Panc1 (cell line): ENCODE data around the gene NCKAP5. TPM values are rescaled to one million over a fixed set of nuclear protein-coding genes. Genes with fewer than 3 reads are reported as not detected.

Experiments used
- ATAC-seq: fragments of 200-7000 bp; cut with Tn5 transposase; 2 replicates; pipeline ENCODE4 v1.9.1; 2020; ENCODE audit warnings: mild to moderate bottlenecking, moderate library complexity
- BruUV-seq: library from RNA; stranded (reverse); fragments of 400-500 nt; replicated peaks from 2 replicates; lab custom pipeline; 2021; lab: Mats Ljungman, UMichigan
- CTCF ChIA-PET: fragments of 300-600 bp; sonication (Branson Sonifier 250); formaldehyde crosslinking; loops from one replicate; lab custom pipeline; 2022; ENCODE audit warnings: antibody characterized with exemption; lab: Charles Lee
- POLR2A ChIA-PET: fragments of 300-600 bp; sonication (Branson Sonifier 250); formaldehyde crosslinking; loops from one replicate; lab custom pipeline; 2022; ENCODE audit warnings: antibody characterized with exemption; lab: Charles Lee
- DNase-seq: peaks from one replicate; pipeline ENCODE4 v3.0.0-alpha.2; 2010; ENCODE audit warnings: low read depth, low spot score
- H3K27ac ChIP-seq: 2 replicates; pipeline ENCODE4 v1.5.1; 2011; ENCODE audit warnings: mild to moderate bottlenecking, low read length, inconsistent platforms
- H3K27me3 ChIP-seq: fragments of 200-500 bp; sonication (Bioruptor generic); 2 replicates; pipeline ENCODE4 v1.6.0; 2014; ENCODE audit warnings: low read length, inconsistent platforms; ENCODE audit not compliant: control insufficient read depth, insufficient read depth
- H3K36me3 ChIP-seq: fragments of 200-500 bp; sonication (Bioruptor generic); 2 replicates; pipeline ENCODE4 v1.5.1; 2014; ENCODE audit warnings: inconsistent platforms, mild to moderate bottlenecking, low read length, moderate library complexity; ENCODE audit not compliant: control insufficient read depth, insufficient read depth
- H3K4me1 ChIP-seq: 2 replicates; pipeline ENCODE4 v1.5.1; 2011; ENCODE audit warnings: inconsistent platforms, mild to moderate bottlenecking, low read length, moderate library complexity; ENCODE audit not compliant: control insufficient read depth, insufficient read depth
- H3K4me3 ChIP-seq, 2 experiments: 2 replicates each; pipeline ENCODE4 v1.5.1; 2011 to 2012; ENCODE audit warnings: low read depth in 2 of 2, low read length in 2 of 2, mild to moderate bottlenecking in 2 of 2, inconsistent platforms in 1 of 2, moderate library complexity in 1 of 2
- H3K9me3 ChIP-seq: fragments of 200-500 bp; sonication (Bioruptor generic); 2 replicates; pipeline ENCODE4 v1.5.1; 2014; ENCODE audit warnings: low read depth, mild to moderate bottlenecking, inconsistent platforms, low read length, moderate library complexity; ENCODE audit not compliant: control insufficient read depth, insufficient read depth
- CTCF ChIP-seq: fragments of 450-650 bp; IDR thresholded peaks from 2 replicates; pipeline ENCODE4 v1.5.1; 2017; ENCODE audit warnings: mild to moderate bottlenecking
- POLR2AphosphoS5 ChIP-seq: IDR thresholded peaks from 2 replicates; pipeline ENCODE4 v1.6.1; 2012; ENCODE audit warnings: mild to moderate bottlenecking, low read depth, low read length, moderate library complexity
- SIN3A ChIP-seq: IDR thresholded peaks from 2 replicates; pipeline ENCODE4 v1.6.1; 2012; ENCODE audit warnings: low read depth, mild to moderate bottlenecking, low read length, moderate library complexity, borderline replicate concordance; ENCODE audit not compliant: insufficient read depth
- TCF7L2 ChIP-seq: IDR thresholded peaks from 2 replicates; pipeline ENCODE4 v1.6.1; 2011; ENCODE audit warnings: mild to moderate bottlenecking, low read depth, low read length, inconsistent platforms
- in situ Hi-C: cut with HindIII; loops from 2 replicates; pipeline ENCODE4 v1.10.0; 2016; ENCODE audit warnings: low sequenced_read_pairs, low pct_unique_long_range_greater_than_20kb
- intact Hi-C: fragments of 100-400 bp; cut with micrococcal nuclease; formaldehyde crosslinking; loops from one replicate; pipeline ENCODE4 v1.10.0; 2022; ENCODE audit not compliant: unreplicated experiment
- total RNA-seq: library from RNA; stranded (reverse); gene quantifications from one replicate; pipeline ENCODE4 v1.2.1, GENCODE V29; 2021; ENCODE audit not compliant: unreplicated experiment
- TF ChIP-seq, protein P1 (sequence below), 2 experiments: IDR thresholded peaks; 2 replicates each; pipeline ENCODE4 v1.6.1; 2011 to 2012; ENCODE audit warnings: low read depth in 2 of 2, control low read depth in 1 of 2, low read length in 1 of 2, mild to moderate bottlenecking in 1 of 2, moderate library complexity in 1 of 2; ENCODE audit not compliant: insufficient read depth in 1 of 2

NCKAP5 gene
- total RNA-seq, 1 experiment from 2014 or later: 0.10 TPM

DNA sequence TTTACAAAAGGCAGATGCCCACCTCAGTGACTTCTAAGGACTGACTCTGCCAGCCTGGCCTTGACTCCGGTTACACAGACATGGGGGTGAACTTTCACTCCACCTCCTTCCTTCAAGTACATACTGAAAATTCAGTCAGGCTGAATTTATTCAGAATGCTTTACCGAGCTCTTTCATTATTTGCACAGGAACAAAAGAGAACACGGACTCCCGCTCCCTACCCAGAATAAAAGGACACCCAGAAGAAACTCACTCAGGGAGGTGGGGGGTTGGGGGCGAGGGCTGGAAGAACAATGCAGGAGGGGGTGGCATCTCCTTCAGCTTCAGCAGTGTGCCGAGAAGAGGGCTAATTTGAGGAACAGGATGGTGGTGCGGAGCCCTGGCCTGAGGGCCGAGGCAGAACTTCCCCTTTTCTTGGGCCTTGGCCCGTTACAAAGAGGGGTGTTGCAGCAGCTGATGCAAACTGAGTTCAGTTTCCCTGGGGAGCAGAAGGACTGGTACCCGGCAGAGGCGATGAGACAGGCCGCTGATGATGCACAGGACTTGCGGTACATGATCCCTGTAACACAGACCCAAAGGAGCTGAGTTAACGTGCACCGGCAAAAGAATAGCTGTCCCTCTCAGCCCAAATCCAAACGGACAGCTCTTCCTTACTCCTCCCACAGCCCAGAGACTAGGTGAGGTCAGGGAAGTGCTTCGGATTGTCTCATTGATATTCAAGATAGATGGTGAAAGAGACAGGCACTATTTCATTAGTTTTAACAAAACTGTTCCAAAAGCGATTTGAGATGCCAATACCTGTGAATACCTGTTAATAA is 922.3 kb downstream of the NCKAP5 start:
- Histone ChIP-seq H3K27ac (no peak overlapping the region), H3K4me1 (no peaks in the 10 kb centered on the region), H3K27me3 (no peaks in the 10 kb centered on the region), H3K36me3 (no peaks in the 10 kb centered on the region), H3K9me3 (no peaks in the 10 kb centered on the region), H3K4me3 (no peak overlapping the region)
- POLR2A ChIA-PET: no interaction called here
- CTCF ChIA-PET: interaction anchor here (0.6 kb wide), 1 partner anchor 24 kb away, joined by 4 read pairs; the partner anchor contains the start of gene LYPD1
- DNase-seq (no peak), ATAC-seq (no peak)
- TF ChIP-seq TCF7L2 (no peak), POLR2AphosphoS5 (no peak), SIN3A (no peak)
- TF ChIP-seq, protein P1, sequence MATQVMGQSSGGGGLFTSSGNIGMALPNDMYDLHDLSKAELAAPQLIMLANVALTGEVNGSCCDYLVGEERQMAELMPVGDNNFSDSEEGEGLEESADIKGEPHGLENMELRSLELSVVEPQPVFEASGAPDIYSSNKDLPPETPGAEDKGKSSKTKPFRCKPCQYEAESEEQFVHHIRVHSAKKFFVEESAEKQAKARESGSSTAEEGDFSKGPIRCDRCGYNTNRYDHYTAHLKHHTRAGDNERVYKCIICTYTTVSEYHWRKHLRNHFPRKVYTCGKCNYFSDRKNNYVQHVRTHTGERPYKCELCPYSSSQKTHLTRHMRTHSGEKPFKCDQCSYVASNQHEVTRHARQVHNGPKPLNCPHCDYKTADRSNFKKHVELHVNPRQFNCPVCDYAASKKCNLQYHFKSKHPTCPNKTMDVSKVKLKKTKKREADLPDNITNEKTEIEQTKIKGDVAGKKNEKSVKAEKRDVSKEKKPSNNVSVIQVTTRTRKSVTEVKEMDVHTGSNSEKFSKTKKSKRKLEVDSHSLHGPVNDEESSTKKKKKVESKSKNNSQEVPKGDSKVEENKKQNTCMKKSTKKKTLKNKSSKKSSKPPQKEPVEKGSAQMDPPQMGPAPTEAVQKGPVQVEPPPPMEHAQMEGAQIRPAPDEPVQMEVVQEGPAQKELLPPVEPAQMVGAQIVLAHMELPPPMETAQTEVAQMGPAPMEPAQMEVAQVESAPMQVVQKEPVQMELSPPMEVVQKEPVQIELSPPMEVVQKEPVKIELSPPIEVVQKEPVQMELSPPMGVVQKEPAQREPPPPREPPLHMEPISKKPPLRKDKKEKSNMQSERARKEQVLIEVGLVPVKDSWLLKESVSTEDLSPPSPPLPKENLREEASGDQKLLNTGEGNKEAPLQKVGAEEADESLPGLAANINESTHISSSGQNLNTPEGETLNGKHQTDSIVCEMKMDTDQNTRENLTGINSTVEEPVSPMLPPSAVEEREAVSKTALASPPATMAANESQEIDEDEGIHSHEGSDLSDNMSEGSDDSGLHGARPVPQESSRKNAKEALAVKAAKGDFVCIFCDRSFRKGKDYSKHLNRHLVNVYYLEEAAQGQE (IDR thresholded peaks at IDR 0.05; ENCODE audit: insufficient read depth in 1 of 2, low read depth in 2 of 2, low read length in 1 of 2): no peak
- no TSS peak for BruUV-seq
- in situ Hi-C loops: no loop called here
- intact Hi-C loops: no loop called here

GRCh38 chr2:132645176-132645575 is 923.1 kb downstream of the NCKAP5 start:
- no peaks in the 10 kb centered on the region for H3K9me3 ChIP-seq
- H3K27ac ChIP-seq: no peak overlapping the region
- in situ Hi-C loops (no loop called here), intact Hi-C loops (no loop called here)
- TF ChIP-seq CTCF (no peak), TCF7L2 (no peak)
- H3K4me3 ChIP-seq: no peak overlapping the region
- no TSS peak for BruUV-seq
- H3K27me3 ChIP-seq: no peaks in the 10 kb centered on the region
- ATAC-seq: no peak
- ChIA-PET POLR2A (no interaction called here), CTCF (no interaction called here)
- H3K4me1 ChIP-seq: no peaks in the 10 kb centered on the region
- no peaks in the 10 kb centered on the region for H3K36me3 ChIP-seq
- DNase-seq: no peak

GRCh38 chr2:132642415-132642814 is 925.8 kb downstream of the NCKAP5 start:
- no TSS peak for BruUV-seq
- no peak for DNase-seq
- Histone ChIP-seq H3K4me3 (no peak overlapping the region), H3K27me3 (no peaks in the 10 kb centered on the region), H3K36me3 (no peaks in the 10 kb centered on the region), H3K9me3 (no peaks in the 10 kb centered on the region), H3K27ac (no peak overlapping the region), H3K4me1 (no peaks in the 10 kb centered on the region)
- intact Hi-C loops (no loop called here), in situ Hi-C loops (no loop called here)
- POLR2A ChIA-PET: no interaction called here
- no peak for ATAC-seq
- CTCF ChIA-PET: no interaction called here
- TF ChIP-seq CTCF: no peak
- no peak for TF ChIP-seq SIN3A
- no peak for TF ChIP-seq TCF7L2
- no peak for TF ChIP-seq POLR2AphosphoS5
- TF ChIP-seq, protein P1 (IDR thresholded peaks at IDR 0.05; ENCODE audit: insufficient read depth in 1 of 2, low read depth in 2 of 2, low read length in 1 of 2): no peak
